Small intestine (tissue), 7 donors: ENCODE results near the gene FBXO28. TPM values are rescaled to one million over a fixed set of nuclear protein-coding genes. Genes with fewer than 3 reads are reported as not detected.
A peak's percentile ranks its signal among the peaks of the same experiment; 100 is the strongest.

Source experiments
- DNase-seq, 2 donors: peaks; one replicate each; pipeline versions ENCODE4 v3.0.0 to v3.0.0-alpha.2; 2013
- FAIRE-seq: peaks from 2 replicates; lab custom pipeline; 2012; peaks lifted over from hg19 to GRCh38; lab: Jason Lieb, UNC
- H3K27ac ChIP-seq, 3 donors: one replicate each; pipeline ENCODE4 v1.5.1; 2013; ENCODE audit warnings: low read length in 2 of 3, mild to moderate bottlenecking in 2 of 3, control low read depth in 1 of 3, inconsistent platforms in 1 of 3, low read depth in 1 of 3, moderate library complexity in 1 of 3
- H3K27me3 ChIP-seq, 3 donors: one replicate each; pipeline ENCODE4 v1.6.1; 2013; ENCODE audit warnings: low read length in 3 of 3, inconsistent platforms in 1 of 3; ENCODE audit not compliant: control insufficient read depth in 3 of 3, insufficient read depth in 3 of 3
- H3K36me3 ChIP-seq, 3 donors: one replicate each; pipeline ENCODE4 v1.6.1; 2013; ENCODE audit warnings: low read length in 3 of 3, inconsistent platforms in 1 of 3, low read depth in 1 of 3, mild to moderate bottlenecking in 1 of 3, moderate library complexity in 1 of 3; ENCODE audit not compliant: control insufficient read depth in 3 of 3, insufficient read depth in 2 of 3
- H3K4me1 ChIP-seq, 3 donors: one replicate each; pipeline ENCODE4 v1.6.1; 2013; ENCODE audit warnings: low read length in 2 of 3, inconsistent platforms in 1 of 3, low read depth in 1 of 3, mild to moderate bottlenecking in 1 of 3, moderate library complexity in 1 of 3; ENCODE audit not compliant: control insufficient read depth in 3 of 3, insufficient read depth in 2 of 3
- H3K4me3 ChIP-seq, 3 donors: one replicate each; pipeline ENCODE4 v1.5.1; 2013; ENCODE audit warnings: low read length in 3 of 3, control low read depth in 1 of 3, inconsistent platforms in 1 of 3, low read depth in 1 of 3, mild to moderate bottlenecking in 1 of 3, moderate library complexity in 1 of 3
- H3K9me3 ChIP-seq, 2 donors: one replicate each; pipeline ENCODE4 v1.6.1; 2013; ENCODE audit warnings: low read depth in 1 of 2, low read length in 1 of 2; ENCODE audit not compliant: control insufficient read depth in 2 of 2, insufficient read depth in 1 of 2
- WGBS, 3 donors: extraction: QIAGEN DNeasy Blood & Tissue Kit; methylation state at CpG; one replicate each; pipeline ENCODE4 v1.1.7; 2013; 5-methylcytosine and 5-hydroxymethylcytosine counted together
- polyA plus RNA-seq, 4 donors: library from polyadenylated mRNA; stranded (reverse) in 3 of 4; unstranded in 1 of 4; fragments of 200-250 nt in 3 of 4; fragments of 120-200 nt in 1 of 4; gene quantifications; one replicate each; pipeline versions ENCODE4 v1.2.1 to v1.2.3, GENCODE V29; 2013
- donor health status: healthy with polysubstance abuse.
- donor health status: control.
- donor health status: control.
- donor health status: Bipolar disorder and iron deficiency.
- donor health status: healthy.

Gene FBXO28
- polyA plus RNA-seq, 4 donors = 7.8 to 26.8 (median 9.4) TPM

- DNase-seq = no peak
These were observed 65.0 kb downstream of the FBXO28 start for GRCh38 chr1:224178894-224179293.

GRCh38 chr1:224180783-224181452, 67.0 kb downstream of the FBXO28 start:
- Histone ChIP-seq H3K9me3 (no peaks in the 10 kb centered on the region), H3K4me1 (peaks cover 0 to 14% (median 3%) of the 10 kb centered on the region in 3 donors), H3K27ac (no peak overlapping the region), H3K4me3 (no peak overlapping the region), H3K27me3 (no peaks in the 10 kb centered on the region), H3K36me3 (peaks cover 0 to 8% (median 0%) of the 10 kb centered on the region in 3 donors)
- FAIRE-seq (no peak), DNase-seq (no peak)
- WGBS, 3 donors = 92 to 94% (median 93%) methylated on average over 11 of the region's 11 CpGs

More at GRCh38 chr1:224178894-224179293, 65.0 kb downstream of the FBXO28 start:
- Histone ChIP-seq H3K4me3 (no peak overlapping the region), H3K9me3 (no peaks in the 10 kb centered on the region), H3K27me3 (no peaks in the 10 kb centered on the region), H3K36me3 (no peaks in the 10 kb centered on the region), H3K4me1 (peaks cover 0 to 6% (median 0%) of the 10 kb centered on the region in 3 donors), H3K27ac (no peak overlapping the region)
- WGBS, 3 donors = 88 to 93% (median 90%) methylated on average over 5 of the region's 5 CpGs
- no peak for FAIRE-seq

GRCh38 chr1:224181453-224181810, 67.5 kb downstream of the FBXO28 start:
- Histone ChIP-seq H3K27me3 (no peaks in the 10 kb centered on the region), H3K4me3 (no peak overlapping the region), H3K36me3 (peaks cover 0 to 9% (median 0%) of the 10 kb centered on the region in 3 donors), H3K27ac (peak overlapping the region in 1 of 3 donors; percentile 45), H3K4me1 (peaks cover 0 to 14% (median 3%) of the 10 kb centered on the region in 3 donors), H3K9me3 (no peaks in the 10 kb centered on the region)
- FAIRE-seq = no peak
- WGBS, 3 donors = 84 to 95% (median 94%) methylated on average over 4 of the region's 4 CpGs
- DNase-seq = no peak

GRCh38 chr1:224182057-224182865, 68.3 kb downstream of the FBXO28 start:
- FAIRE-seq (no peak), DNase-seq (peak; percentile 75 to 85)
- H3K9me3 ChIP-seq = no peaks in the 10 kb centered on the region
- peaks cover 0 to 12% (median 0%) of the 10 kb centered on the region in 3 donors for H3K36me3 ChIP-seq
- 8 to 39% (median 17%) methylated on average over 22 of the region's 22 CpGs for WGBS, 3 donors
- H3K27ac ChIP-seq = peak overlapping the region; percentile 94 to 100 (median 98)
- H3K27me3 ChIP-seq = no peaks in the 10 kb centered on the region
- H3K4me3 ChIP-seq = peak overlapping the region; percentile 75 to 93 (median 88)
- H3K4me1 ChIP-seq = peaks cover 0 to 14% (median 3%) of the 10 kb centered on the region in 3 donors

- Histone ChIP-seq H3K27me3 (no peaks in the 10 kb centered on the region), H3K4me3 (peak within 1 kb of the TSS; percentile 75 to 93 (median 88)), H3K36me3 (peaks cover 0 to 17% (median 0%) of the 10 kb centered on the region in 3 donors), H3K4me1 (peaks cover 1 to 14% (median 3%) of the 10 kb centered on the region in 3 donors), H3K27ac (peak within 1 kb of the TSS; percentile 94 to 100 (median 98)), H3K9me3 (peaks cover 0 to 2% of the 10 kb centered on the region in 2 donors)
- no peak for FAIRE-seq
- 0% methylated on average over 54 to 94 of the region's 94 CpGs for WGBS, 3 donors
- peak; percentile 77 to 93 for DNase-seq
These were observed 69.1 kb downstream of the FBXO28 start, which contains the start of gene DEGS1 for GRCh38 chr1:224182866-224183590. TSS of gene DEGS1 (plus strand) at chr1:224183240. CDS start at chr1:224183337, 97 bp downstream.

GRCh38 chr1:224183591-224184312, 69.8 kb downstream of the FBXO28 start:
- H3K36me3 ChIP-seq = peaks cover 0 to 17% (median 0%) of the 10 kb centered on the region in 3 donors
- H3K4me1 ChIP-seq = peaks cover 1 to 14% (median 3%) of the 10 kb centered on the region in 3 donors
- peak overlapping the region; percentile 75 to 93 (median 88) for H3K4me3 ChIP-seq
- H3K27me3 ChIP-seq = no peaks in the 10 kb centered on the region
- FAIRE-seq = no peak
- peak in 1 of 2 donors; percentile 57 for DNase-seq
- WGBS, 3 donors = 1 to 2% (median 1%) methylated on average over 37 to 53 of the region's 53 CpGs
- H3K9me3 ChIP-seq = peaks cover 0 to 3% of the 10 kb centered on the region in 2 donors
- H3K27ac ChIP-seq = peak overlapping the region; percentile 85 to 100 (median 94)

GRCh38 chr1:224185208-224185607, 71.3 kb downstream of the FBXO28 start:
- peaks cover 1 to 14% (median 3%) of the 10 kb centered on the region in 3 donors for H3K4me1 ChIP-seq
- H3K36me3 ChIP-seq = peaks cover 0 to 18% (median 3%) of the 10 kb centered on the region in 3 donors
- FAIRE-seq (no peak), DNase-seq (no peak)
- H3K27me3 ChIP-seq = no peaks in the 10 kb centered on the region
- no peak overlapping the region for H3K4me3 ChIP-seq
- H3K27ac ChIP-seq = no peak overlapping the region
- 89 to 95% (median 91%) methylated on average over 8 of the region's 8 CpGs for WGBS, 3 donors
- peaks cover 0 to 3% of the 10 kb centered on the region in 2 donors for H3K9me3 ChIP-seq
